GM19397 (cell line): ENCODE results near the gene SV2C.
"Not testable (repeated sequence)": the region's sequence is repeated elsewhere in the genome, so short reads cannot be mapped to it uniquely, and the experiment has no call there.

Experiments used
- ATAC-seq: cut with Tn5 transposase; IDR thresholded peaks from one replicate; pipeline ENCODE4 v1.9.1; 2021; ENCODE audit warnings: mild to moderate bottlenecking, moderate library complexity; ENCODE audit not compliant: unreplicated experiment

Gene SV2C, protein sequence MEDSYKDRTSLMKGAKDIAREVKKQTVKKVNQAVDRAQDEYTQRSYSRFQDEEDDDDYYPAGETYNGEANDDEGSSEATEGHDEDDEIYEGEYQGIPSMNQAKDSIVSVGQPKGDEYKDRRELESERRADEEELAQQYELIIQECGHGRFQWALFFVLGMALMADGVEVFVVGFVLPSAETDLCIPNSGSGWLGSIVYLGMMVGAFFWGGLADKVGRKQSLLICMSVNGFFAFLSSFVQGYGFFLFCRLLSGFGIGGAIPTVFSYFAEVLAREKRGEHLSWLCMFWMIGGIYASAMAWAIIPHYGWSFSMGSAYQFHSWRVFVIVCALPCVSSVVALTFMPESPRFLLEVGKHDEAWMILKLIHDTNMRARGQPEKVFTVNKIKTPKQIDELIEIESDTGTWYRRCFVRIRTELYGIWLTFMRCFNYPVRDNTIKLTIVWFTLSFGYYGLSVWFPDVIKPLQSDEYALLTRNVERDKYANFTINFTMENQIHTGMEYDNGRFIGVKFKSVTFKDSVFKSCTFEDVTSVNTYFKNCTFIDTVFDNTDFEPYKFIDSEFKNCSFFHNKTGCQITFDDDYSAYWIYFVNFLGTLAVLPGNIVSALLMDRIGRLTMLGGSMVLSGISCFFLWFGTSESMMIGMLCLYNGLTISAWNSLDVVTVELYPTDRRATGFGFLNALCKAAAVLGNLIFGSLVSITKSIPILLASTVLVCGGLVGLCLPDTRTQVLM

DNA sequence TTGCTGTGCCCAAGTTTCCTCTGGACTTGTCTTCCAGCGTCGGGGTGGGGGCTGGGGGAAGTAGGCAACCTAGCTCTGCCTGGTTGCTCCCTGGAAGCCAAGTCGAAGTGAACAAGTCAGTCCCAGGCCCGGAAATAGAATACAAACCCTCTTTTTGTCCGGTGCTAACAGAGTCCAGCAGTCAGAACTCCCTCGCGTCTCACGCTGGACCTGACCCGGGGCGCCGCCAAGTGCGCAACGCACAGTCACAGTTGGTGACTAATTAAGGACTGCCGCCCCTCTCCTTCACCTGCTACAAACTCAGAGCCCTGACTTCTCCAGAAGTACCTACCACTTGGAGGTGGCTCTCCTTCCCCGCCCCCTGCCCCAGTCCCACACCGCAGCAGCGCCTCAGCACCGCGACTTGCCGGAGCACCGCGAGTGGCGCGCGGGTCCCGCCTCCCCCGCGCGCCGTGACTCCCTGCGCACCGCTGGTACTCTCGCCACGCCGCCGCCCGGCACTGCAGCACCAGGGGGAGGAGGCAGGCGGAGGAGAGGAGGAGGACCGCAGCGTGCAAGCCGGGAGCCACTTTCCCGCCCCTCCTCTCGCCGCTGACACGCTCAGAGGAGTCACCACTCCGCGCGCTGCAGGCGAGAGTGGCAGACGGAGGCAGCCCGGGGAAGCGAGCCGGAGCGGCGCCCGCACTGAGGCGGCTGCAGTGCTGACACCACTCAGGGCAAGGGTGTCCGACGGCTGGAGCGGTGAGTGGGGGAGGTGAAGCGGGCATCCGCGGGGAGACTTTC is at the start of gene SV2C:
Gene SV2C (plus strand): TSS at position 612 of the 783 bp plus-strand sequence. CDS start 48,368 bp downstream, outside the sequence.
- ATAC-seq: no peak

DNA sequence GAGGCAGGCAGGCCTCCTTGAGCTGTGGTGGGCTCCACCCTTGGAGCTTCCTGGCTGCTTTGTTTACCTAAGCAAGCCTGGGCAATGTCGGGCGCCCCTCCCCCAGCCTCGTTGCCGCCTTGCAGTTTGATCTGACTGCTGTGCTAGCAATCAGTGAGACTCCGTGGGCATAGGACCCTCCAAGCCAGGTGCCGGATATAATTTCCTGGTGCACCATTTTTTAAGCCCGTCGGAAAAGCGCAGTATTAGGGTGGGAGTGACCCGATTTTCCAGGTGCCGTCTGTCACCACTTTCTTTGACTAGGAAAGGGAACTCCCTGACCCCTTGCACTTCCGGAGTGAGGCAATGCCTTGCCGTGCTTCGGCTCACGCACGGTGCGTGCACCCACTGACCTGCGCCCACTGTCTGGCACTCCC is 45.4 kb upstream of the SV2C start:
- ATAC-seq: not testable (repeated sequence)

DNA sequence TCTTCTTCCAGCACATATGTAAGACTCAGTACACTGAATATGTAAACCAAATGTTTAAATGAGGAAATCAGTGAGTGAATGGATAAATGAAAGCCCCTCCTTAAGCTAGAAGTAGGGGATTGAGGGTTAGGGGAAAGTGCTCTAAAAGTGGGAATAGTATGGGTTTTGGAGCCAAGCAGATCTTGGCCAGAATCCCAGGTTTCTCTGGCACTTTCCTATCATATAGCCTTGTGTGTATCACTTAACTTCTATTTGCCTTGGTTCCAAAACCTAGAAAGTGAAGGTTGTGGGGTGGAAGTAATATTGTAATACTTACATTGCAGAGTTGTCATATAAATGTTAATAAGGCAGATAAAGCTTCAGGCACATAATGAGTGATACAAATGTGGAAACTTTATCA is 45.0 kb upstream of the SV2C start:
- ATAC-seq: no peak

DNA sequence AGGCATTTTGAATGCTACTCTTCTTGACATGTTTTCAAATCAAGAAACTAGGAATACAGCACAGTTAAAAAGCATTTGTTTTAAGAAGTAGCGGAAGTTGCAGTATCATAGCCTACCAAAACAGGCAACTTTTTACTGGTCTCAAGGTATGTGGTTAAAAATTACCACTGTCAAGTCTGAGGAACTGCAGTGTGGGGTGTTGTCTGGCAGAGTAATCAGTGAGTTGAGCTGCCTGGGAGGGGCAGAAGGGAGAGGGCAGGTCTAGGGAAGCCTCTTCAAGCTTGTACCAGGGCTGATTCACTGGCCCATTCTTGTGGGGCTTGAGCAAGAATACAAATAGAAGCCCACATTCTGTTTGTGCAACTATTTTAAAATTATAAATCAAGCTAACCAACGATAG is 42.4 kb upstream of the SV2C start:
- ATAC-seq: no peak

DNA sequence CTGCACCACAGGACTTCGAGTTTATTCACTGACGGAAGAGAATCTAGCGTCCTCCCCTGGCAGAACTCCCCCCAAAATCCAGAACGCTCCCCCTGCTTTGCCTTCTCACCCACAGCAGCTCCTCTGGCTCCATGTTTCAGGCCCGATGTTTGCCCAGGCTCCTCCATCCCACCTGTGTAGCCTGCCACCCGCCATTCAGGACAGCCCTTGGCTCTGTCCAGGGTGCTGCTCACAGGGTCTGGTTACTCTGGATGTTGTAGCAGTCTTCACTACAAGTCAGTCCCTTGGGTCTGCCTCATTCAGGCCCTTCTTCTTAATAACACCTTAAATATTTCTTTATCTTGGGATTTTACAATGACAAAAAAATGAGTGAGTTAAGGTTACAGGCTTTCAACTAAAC is 41.3 kb upstream of the SV2C start:
- no peak for ATAC-seq

DNA sequence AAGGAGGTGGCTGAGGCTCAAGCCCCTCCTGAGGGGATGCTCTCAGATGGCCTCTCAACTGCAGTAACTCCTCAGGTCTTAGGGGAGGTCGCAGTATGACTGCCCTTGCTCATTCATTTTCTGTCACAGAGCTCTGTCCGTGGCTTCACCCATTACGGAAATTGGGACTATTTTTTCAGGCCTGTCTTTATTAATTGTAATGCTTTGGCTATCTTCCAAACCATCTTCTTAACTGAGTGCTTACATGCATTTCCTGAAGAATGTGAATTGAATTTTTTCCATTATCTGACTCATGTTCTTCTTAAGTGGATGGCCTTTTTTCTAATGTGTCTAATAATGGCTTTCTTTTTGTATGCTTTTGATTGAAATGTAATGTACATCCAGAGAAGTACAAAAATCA is 36.4 kb upstream of the SV2C start:
- no peak for ATAC-seq

DNA sequence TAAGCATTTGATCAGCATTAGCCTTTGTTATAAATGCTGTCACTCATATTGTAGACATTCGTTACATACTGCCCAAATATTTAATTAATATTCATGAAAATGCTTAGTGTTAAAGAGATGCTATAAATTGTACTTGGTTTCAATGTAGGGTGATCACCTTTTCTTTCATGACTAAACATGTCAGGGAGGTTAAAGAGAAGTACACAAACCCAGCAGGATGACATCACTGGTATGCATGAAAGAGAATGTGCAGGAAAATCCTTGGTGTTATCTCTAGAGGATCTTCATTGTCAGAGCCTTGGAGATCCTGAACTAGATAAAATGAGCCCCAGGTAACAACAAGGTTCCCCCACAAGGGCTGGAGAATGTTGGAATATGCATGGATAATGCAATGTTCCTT is 33.0 kb upstream of the SV2C start:
- no peak for ATAC-seq

DNA sequence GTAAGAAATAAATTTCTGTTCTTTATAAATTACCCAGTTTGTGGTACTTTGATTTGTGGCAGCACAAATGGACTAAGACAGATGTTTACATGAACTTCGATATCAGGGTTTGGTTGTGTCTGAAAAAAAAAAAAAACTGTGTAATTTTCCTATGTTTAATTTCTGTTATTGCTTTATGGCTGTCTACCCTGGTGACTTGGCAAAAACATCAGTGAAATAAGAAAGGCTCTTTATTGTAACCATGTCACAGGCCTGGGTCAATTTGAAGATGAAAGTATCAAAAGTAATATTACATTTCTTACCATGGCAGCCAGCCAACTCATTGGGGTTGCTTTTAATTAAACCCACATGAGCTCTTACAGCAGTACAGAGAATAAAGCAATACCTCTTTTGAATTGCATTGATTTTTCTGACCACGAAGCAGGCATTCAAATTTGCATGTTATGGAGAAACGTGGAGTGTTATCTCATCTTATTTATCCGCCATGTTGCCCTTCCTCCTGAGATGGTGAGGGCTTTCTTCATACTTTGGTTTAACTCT is 20.6 kb upstream of the SV2C start:
- ATAC-seq: no peak

DNA sequence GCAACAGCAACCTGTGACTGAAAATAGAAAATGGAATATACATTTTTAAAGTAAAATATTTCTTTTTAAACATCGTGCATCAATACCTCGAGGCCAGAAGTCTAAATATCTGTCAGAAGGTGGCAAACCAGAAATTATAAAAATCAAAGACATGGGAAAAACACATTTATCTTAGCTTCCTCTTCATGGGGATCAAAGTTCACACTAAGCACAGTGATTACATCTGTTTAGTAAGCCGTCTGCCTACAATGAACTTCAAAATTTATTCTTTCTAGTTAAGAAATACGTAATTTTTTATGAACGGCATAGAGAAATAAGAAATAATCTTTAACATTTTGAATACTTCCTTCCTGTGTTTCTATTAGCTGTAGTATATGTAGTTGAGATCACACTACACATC is 17.9 kb upstream of the SV2C start:
- no peak for ATAC-seq

DNA sequence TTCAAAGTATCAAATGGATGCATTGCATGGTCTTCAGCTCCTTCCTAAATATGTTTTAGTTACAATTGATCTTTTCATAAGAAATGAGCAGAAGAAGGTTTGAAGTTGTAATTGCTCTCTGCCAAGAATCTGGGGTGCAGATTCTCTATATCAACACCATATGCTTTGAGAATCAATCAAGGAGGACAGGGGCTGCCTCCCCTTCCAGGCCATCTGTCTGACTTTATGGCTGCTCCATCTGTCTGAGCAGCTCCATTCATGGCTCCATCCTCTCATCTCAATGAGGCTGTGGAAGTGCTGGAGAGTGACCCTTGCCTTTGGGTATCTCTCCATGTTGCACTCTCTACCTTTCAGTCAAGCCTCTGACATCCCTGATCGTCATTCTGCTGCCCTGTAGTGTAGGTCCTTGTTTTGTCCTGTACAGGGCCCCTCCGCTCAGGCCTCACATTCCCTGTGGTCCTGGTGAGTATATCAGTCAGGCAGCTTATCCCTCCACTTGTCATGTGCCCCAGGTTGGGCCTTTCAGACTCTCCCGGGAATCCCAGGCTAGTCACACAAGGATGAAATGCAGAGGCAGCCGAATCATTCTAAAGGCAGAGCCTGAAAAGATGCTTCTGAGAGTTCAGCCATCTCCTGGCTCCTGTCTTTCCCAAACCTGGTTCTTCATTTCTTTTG is 14.0 kb upstream of the SV2C start:
- no peak for ATAC-seq

DNA sequence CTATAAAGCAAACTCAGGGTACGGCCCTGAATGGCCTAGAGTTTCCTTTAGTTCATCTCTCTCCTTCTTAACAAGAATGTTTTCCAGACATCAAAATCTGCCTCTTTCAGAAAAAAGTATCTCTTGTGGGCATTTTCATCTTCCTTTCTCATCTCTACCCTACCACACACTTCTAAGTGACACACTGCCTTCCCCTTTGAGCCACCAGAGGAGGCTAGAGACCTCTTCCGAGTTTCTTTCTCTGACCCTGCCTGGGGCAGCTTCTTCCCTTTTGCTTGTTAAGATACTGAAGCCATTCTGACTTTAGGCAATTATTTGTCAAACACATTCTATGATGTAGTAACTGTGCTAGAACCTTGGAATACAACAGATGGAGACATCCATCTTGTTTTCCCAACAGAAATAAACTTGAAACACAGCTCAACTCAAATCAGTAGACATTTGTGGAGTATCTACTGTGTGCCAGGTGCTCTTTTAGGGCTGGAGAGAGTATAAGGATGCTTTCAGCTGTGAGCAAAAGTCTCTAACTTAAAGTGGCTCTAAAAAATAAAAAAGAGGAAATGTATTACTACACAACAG is 8.6 kb upstream of the SV2C start:
- no peak for ATAC-seq

DNA sequence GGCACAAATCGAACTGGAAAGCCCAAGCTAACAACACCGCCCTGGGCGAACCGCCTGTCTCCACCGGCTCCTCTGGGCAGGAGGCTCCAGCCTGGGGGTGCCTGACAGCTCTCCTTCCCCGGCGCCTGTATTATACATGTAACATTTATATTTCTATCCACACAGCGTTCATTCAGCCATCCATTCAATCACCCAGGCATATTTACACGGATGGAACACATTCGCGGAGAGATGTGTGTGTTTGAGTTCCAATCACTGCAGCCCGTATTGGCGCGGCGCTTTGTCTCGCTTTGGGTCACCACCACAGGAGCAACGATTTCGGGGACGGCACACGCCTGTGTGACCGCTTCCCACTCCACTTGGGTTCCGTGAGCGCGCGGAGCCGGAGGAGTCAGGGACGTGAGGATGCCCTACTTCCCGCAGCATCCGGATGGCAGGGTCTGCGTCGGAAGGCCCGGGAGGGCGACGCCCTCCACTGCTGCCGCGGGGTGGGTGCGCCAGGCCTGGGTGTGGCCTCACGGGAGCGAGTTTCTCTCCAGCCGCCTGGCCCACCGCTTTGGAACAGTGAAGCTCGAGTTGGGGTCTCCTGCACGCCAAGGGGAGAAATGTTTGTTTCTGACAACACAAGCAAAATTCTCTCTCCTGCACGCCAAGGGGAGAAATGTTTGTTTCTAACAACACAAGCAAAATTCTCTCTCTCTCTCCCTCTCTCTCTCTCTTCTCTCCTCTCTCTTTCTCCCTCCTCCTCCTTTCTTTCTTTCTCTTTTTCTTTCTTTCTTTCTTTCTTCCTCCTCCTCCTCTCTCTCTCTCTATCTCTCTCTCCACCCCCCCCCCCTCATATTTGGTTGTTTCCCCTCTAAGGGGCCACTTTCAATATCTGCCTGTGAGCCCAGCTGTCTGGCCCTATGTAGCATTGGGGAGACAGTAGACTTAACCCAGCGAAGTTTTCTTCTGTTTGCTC is 1.1 kb upstream of the SV2C start:
- ATAC-seq: no peak

DNA sequence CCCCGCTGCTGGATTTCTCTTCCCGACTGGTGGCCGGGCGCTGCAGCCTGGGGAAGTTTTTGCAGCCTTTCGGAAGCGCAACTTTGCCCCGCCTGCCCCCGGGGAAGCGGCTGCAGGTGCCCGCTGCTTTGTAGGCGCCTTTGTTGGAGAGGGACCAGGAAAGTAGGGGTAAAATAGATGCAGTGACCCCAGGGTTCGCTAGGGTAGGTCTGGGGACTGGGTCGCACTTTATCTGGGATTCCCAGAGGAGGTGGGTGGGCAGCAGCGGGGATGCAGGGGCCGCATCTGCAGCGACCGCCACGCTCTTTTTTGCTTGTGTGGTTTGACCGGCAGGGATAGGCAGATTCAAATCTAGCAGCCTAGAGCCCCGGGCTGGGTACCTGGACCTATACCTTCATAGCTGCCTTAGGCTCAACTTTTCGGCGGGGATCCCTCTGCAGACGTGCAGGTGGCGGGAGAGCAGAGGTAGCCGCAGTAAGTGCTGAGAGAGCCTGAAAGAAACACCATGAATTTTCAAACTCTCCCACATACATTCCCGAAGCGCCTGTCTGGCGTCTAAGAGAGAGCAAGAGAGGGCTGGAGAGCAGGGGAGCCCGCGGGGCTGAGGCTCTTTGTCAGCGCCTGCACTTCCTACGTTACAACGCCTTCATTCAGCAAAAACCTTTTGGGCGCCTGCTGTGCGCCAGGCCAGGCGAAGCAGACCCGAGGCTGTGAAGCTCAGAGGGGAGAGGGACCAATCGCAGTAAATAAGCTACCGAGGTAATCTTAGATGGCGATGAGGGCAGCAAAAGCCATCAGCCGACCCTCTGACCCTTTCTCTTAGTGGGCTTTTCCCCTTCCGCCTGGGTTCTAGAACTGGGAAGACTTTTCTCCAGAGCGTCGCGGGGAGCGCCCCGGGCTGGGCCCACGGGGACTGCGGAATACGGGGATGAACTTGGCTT is 642 bp downstream of the SV2C start:
- no peak for ATAC-seq

DNA sequence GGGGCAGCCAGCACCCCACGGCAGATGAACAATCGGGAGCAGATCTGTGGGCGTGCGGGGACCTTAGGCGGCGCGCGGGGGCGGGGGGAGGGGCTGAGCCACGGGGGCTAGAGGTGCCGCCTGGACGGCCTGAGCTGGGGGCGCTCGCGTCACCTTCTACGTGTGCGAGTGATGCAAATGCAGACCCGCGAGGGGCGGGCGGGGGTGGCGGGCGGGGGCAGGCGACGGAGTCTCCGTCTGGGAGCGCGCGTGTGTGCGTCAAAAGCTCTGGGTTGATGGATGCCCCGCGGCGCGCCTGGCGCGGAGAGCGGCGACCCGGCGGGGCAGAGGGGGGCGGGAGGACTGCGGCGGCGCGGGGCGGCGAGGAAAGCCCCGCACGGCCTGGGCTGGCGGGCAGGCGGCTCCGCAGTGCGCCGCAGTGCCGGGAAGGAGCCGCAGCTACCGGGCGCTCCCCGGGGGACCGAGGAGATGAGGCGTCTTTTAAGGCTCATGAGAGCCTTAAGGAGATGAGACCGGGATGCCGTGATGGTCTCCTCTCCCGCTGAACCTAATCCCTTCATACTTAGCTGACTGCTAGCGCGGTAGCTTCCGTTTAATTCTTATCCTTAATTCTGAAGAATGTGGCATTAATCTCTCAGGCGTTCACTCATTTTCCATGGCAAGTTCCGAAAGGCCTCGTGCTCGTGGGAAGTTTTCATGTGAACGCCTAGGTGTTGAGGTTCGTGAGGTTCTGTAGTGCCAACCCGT is 1.5 kb downstream of the SV2C start:
- no peak for ATAC-seq

DNA sequence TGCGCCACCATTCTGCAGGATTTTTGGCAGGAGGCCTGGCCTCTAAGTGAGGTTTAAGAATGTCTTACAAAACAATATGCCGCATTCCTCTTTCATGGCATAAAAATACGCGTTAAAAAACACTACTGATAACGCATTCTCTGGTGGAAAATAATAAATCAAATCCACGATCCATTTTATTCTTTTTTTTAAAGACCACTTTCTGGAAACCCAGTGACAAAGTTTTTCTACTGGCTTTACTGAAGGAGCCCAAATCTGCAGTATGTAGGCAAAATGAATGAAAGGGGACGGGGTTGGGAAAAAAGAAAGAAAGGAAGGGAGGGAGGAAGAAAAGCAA is 2.0 kb downstream of the SV2C start:
- no peak for ATAC-seq

DNA sequence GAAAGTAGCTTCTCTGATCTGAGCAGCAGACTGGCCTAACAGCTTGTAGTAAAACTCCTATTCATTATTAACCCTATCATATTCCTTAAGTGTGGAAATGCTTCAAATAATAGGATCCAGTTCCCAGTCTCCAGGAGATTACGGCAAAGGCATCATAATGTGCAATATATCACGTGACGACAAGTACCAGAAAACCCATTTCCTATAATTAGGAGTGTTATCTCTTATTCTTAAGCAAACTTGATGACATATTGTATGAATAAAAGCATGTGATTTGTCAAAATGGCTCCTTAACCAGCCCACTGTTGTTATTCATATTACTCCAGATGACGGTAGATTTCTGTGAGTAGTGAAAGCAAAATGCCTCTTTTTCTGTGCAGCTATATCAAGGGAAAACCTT is 2.9 kb downstream of the SV2C start:
- ATAC-seq: no peak

DNA sequence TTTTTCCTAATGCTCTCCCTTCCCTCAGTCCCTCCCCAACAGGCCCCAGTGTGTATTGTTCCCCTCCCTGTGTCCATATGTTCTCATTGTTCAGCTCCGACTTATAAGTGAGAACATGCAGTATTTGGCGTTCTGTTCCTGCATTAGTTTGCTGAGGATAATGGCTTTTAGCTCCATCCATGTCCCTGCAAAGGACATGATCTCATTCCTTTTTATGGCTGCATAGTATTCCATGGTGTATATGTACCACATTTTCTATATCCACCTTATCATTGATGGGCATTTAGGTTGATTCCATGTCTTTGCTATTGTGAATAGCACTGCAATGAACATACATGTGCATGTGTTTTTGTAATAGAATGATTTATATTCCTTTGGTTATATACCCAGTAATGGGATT is 6.0 kb downstream of the SV2C start:
- not testable (repeated sequence) for ATAC-seq

DNA sequence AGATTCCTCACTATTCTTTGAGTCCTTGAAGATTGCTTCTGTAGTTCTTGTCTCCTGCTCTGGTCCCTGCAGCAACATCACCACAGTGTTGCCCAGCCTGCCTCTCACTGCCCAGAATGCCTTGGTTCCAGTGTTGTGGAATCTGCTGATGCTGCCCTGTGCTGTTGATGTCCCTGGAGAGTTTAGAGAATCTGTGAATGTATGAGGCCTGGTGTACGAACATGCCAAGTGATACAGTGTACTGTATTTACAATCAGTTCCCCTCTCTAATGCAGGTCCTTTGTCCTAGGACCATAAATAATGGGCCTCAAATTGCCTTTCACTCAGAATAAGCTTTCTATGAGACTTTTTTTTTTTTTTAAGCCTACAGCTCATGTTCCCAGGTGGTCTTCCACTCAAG is 8.2 kb downstream of the SV2C start:
- no peak for ATAC-seq
